Prostate gland (tissue), 2 donors: ENCODE results near the gene NAV2.

Experiments
- POLR2A ChIP-seq: fragments of 450-650 bp; IDR thresholded peaks from one replicate; pipeline ENCODE4 v1.6.1; 2016; ENCODE audit warnings: antibody characterized with exemption, mild to moderate bottlenecking
- POLR2AphosphoS5 ChIP-seq: sonication (generic); formaldehyde crosslinking; IDR thresholded peaks from one replicate; pipeline ENCODE4 v1.6.1; 2017; ENCODE audit warnings: antibody characterized with exemption
- TF ChIP-seq, protein P1 (sequence below), 4 experiments: fragments of 200-600 bp in 2 of 4; fragments of 450-650 bp in 2 of 4; sonication (generic) in 2 of 4; IDR thresholded peaks; 1 replicate in 3 of 4; 2 replicates in 1 of 4; pipeline ENCODE4 v1.5.1; 2016 to 2019; ENCODE audit warnings: antibody characterized with exemption in 4 of 4, mild to moderate bottlenecking in 2 of 4, moderate library complexity in 2 of 4

DNA sequence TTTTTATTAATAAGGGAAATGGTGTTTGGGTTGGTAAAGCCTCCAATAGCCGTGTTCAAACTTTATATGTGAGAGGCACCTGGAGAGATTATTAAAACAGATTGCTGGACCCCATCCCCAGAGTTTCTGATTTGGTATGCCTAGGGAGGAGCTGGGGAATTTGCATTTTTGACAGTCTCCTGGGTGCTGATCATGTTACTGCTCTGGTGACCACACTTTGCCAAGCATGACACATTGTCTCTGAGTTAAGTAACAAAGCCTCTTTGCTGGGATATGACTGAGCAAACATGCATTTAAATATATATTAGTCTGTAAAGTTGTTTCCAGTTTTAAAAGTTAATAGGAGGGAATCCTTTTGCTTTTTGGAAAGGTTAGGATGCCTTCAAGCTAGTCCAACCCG, 140.4 kb downstream of the NAV2 start:
- TF ChIP-seq, protein P1, sequence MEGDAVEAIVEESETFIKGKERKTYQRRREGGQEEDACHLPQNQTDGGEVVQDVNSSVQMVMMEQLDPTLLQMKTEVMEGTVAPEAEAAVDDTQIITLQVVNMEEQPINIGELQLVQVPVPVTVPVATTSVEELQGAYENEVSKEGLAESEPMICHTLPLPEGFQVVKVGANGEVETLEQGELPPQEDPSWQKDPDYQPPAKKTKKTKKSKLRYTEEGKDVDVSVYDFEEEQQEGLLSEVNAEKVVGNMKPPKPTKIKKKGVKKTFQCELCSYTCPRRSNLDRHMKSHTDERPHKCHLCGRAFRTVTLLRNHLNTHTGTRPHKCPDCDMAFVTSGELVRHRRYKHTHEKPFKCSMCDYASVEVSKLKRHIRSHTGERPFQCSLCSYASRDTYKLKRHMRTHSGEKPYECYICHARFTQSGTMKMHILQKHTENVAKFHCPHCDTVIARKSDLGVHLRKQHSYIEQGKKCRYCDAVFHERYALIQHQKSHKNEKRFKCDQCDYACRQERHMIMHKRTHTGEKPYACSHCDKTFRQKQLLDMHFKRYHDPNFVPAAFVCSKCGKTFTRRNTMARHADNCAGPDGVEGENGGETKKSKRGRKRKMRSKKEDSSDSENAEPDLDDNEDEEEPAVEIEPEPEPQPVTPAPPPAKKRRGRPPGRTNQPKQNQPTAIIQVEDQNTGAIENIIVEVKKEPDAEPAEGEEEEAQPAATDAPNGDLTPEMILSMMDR (IDR thresholded peaks at IDR 0.05), result no peak
- TF ChIP-seq POLR2A (no peak), POLR2AphosphoS5 (no peak)
